ENCODE results near the gene SEPTIN2.

DNA sequence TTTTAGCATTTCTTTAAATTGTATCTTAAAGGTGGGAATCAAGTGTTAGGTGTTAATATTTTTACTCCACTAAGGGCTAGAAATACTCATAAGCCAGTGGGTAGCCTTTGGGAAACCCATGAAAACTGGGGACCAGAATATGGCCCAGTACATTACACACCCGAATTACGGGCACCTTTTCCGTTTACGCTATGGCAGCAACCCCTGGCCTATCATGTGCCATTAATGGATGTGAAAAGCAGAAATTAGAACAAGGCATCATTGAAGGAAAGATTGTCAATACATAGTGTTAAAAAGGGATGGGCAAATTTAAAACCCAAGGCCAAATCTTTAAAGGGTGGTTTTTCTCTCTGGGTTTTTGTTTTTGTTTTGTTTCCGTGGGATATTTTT, 41.1 kb downstream of the SEPTIN2 start:
- TF ChIP-seq, protein P1, sequence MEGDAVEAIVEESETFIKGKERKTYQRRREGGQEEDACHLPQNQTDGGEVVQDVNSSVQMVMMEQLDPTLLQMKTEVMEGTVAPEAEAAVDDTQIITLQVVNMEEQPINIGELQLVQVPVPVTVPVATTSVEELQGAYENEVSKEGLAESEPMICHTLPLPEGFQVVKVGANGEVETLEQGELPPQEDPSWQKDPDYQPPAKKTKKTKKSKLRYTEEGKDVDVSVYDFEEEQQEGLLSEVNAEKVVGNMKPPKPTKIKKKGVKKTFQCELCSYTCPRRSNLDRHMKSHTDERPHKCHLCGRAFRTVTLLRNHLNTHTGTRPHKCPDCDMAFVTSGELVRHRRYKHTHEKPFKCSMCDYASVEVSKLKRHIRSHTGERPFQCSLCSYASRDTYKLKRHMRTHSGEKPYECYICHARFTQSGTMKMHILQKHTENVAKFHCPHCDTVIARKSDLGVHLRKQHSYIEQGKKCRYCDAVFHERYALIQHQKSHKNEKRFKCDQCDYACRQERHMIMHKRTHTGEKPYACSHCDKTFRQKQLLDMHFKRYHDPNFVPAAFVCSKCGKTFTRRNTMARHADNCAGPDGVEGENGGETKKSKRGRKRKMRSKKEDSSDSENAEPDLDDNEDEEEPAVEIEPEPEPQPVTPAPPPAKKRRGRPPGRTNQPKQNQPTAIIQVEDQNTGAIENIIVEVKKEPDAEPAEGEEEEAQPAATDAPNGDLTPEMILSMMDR (IDR thresholded peaks at IDR 0.05): no peak
- TF ChIP-seq POLR2A (IDR thresholded peaks at IDR 0.05): no peak

Measured in heart left ventricle (tissue), 13 donors.